HG02571 (cell line): Measurements from ENCODE around the gene RNF223.
"Not testable (repeated sequence)": the region's sequence is repeated elsewhere in the genome, so short reads cannot be mapped to it uniquely, and the experiment has no call there.

ENCODE experiments used
- ATAC-seq: cut with Tn5 transposase; IDR thresholded peaks from one replicate; pipeline ENCODE4 v1.9.1; 2021; ENCODE audit warnings: mild to moderate bottlenecking, moderate library complexity; ENCODE audit not compliant: unreplicated experiment

Gene RNF223

GRCh38 chr1:1088029-1088800, 14.1 kb upstream of the RNF223 start:
- ATAC-seq, result no peak

DNA sequence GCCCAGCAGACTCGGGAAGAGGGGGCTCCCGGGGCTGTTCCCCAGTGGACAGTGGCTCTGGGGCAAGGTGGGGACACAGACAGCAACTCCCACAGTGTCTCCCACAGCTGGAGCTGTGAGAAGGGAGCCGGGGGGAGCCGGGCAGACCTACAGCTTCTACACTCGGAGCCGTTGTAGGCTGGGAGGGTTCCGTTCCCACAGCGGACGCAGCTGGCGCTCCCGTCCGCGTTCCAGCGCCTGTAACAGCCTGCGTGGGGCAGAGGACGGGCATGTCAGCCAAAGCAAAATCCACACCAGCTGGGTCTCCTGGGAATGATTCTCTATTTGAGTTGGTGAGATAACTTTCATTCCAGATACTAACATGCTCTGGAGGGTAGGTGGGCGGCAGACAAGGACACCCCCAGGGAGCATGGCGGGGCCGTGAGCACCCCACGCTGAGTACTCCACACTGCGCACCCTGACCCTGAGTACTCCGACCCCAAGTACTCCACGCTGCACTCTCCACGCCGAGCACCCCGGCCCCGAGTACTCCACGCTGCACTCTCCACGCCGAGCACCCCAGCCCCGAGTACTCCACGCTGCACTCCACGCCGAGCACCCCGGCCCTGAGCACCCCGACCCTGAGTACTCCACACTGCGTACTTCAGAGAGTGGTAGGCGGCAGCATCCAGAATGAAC, 13.4 kb upstream of the RNF223 start:
- no peak for ATAC-seq

DNA sequence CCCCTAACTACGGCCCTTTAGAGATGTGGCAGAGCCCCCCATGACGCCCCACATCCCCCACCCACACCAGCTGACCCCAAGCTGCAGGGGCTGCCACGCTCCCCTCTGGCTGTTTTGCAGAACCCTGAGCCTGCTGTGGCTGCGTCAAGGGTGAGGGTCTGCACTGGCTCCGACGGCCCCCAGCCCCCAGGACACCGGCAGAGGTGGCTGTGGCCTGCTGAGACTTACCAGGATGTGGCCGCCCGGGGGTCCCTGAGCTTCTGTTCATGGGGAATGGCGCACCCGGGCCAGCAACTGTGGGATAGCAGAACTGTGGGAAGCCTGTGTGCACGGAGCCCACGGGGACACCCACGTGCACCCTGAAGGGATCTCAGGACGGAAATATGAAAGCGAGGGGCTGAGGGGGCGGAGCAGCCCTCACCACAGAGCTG, 12.8 kb upstream of the RNF223 start:
- no peak for ATAC-seq

- no peak for ATAC-seq
Measured at GRCh38 chr1:1085911-1086841, 12.1 kb upstream of the RNF223 start.

DNA sequence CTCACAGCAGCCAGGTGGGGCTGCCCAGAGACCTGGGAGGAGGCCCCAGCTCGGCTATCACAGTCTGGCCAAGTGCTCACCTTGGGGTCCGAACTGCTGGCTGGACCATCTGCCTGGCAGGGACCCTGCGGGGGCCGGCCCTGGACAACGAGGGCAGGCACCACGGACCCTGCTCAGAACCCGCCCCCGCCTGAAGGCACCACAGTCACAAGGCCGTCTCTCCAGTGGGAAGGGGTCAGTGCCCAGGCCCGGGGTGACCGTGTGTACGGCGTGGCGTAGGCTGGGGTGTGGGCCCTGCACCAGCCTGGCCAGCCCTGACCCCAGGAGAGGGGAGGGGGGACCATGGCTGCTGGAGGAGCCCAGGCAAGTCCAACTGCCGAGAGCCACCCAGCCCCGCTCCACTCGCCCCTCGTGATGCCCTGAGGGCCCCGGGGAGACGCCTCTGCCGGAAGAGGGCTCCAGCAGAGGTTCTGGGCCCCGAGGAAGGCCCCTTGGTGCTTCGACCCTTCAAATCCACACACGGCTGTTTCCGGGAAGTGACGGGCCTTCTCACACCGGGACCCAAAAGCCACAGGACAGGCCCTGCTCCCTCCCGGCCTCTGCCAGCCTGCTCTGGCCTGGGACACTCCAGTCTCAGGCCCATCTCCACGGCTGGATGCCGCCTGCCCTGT, 11.2 kb upstream of the RNF223 start:
- ATAC-seq, result no peak

- no peak for ATAC-seq
Measured at GRCh38 chr1:1084372-1085170, 10.5 kb upstream of the RNF223 start.

DNA sequence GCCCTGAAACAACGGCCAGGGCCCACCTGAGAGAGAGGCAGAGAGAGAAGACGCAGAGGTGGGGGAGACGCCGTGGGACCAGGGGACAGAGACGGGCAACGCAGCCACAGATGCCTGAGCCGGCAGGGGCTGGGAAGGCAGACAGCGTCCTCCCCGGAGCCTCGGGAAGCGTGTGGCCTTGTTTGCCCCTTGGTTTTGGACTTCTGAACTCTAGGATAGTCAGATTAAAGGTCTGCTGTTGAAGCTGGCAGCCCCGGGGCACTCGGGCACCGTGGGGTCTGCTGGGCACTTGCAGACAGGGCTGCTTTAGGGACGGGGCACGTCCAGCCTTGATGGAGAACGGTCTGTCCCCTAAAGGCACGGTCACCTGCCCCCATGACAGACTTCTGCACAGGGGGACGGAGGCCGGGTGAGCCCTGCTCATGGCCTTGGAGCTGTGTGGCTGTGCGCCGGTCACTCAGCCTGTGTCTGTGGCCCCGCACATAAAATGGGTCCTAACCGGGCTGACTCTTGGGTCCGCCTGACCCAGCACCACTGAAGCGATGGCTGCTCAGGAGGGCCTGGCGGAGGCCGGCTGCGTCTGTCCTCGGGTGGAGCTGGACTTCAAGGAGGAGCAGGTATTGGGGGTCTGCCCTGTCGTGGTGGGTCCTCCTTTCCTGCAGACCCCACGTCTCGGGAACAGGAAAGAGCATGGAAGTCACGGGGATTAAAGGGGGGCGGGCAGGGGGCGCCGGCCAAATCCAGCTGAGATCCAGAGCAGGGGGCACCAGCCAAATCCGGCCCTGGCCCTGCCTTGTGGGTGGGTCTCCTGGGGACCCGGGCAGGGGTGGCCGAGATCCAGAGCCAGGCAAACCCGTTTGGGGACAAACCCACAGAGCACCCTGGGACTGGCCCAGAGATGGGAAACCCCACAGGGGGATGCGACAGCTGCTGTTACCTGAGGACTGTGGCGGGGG, 9.6 kb upstream of the RNF223 start:
- no peak for ATAC-seq

GRCh38 chr1:1082776-1083415, 8.8 kb upstream of the RNF223 start:
- ATAC-seq, result no peak

DNA sequence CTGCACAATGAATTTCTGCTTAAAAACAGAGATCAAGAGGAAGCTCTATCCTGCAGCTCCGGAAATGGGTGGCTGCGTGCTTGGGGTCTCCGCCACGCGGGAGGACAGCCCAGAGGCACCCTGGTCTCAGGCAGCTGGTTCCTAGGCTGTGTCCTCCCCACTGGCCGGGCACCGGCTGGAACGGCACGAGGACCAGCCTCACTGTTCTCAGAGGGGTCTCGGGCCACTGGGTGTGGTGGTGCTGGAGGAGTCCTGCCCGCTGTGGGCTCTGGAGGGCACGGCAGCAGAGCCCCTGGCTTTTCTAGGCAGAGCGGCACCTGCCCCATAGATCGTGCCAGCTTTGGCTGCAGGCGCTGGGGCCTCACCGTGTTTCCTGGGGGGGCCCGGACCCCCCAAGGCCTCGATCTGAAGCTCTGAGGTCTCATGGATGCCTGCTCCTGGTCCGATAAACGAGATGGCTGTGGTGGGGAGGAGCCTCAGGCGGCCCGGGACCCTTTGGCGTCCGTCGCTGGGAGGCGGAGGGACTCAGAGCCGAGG, 8.2 kb upstream of the RNF223 start:
- no peak for ATAC-seq

GRCh38 chr1:1081311-1082238, 7.5 kb upstream of the RNF223 start:
- no peak for ATAC-seq

DNA sequence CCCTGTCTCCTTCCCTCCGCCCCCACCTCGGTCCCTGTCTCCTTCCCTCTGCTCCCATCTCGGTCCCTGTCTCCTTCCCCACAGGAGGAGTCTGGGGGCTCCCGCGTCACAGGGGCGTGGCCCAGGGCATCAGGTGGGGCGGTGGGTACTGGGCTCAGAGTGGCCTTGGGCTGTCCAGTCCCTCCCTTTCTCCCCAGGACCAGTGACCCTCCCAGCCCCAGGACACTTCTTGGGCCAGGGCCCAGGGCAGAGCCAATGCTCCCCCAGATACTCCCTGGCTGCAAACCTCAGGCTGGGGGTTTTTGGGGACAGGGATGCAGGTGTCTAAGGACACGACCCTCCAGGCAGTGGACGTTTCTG, 6.8 kb upstream of the RNF223 start:
- no peak for ATAC-seq

- ATAC-seq, result no peak
Measured at GRCh38 chr1:1080122-1080757, 6.1 kb upstream of the RNF223 start.

GRCh38 chr1:1079408-1080121, 5.5 kb upstream of the RNF223 start:
- ATAC-seq, result no peak

- ATAC-seq, result not testable (repeated sequence)
Measured at GRCh38 chr1:1077396-1077795, 3.3 kb upstream of the RNF223 start.

DNA sequence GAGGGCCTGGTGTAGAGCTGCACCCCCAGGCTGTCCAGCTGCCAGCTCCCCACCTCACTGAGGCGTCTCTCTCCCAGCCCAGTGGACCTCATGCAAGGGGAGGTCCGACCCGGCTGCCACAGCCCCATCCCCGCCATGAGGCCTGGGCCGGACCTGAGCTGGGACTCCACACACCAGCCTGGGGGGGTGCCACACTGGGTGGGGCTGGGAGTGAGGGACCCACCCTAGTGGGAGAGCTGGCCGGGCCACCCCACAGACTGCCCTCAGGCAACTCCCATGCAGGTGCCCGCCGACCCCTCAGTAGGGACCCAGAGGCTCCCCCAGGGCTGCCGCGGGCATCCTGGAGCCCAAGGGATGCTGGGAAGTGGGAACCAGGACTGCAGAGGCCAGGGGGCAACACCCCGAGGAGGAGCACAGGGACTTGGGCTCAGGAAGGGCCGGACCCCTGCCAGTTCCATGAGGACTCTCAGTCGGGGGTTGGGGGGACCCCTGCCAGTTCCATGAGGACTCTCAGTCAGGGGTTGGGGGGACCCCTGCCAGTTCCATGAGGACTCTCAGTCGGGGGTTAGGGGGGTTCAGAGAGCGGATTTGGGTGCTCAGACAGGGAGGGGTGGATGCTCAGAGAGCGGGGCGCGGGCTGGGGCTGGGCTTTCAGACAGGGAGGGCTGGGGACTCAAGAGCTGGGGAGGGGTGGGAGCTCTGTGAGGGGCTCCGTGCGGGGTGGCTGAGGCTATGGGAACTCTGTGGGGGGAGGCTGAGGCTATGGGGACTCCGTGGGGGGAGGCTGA, 1.2 kb upstream of the RNF223 start:
- no peak for ATAC-seq
